DOHH2 (cell line): Measurements from ENCODE around the gene CEP350.

Source experiments
- CTCF ChIP-seq: fragments of 200-600 bp; sonication (generic); IDR thresholded peaks from one replicate; pipeline ENCODE4 v1.5.1; 2014; ENCODE audit warnings: antibody characterized with exemption, mild to moderate bottlenecking, low read depth, low read length; ENCODE audit not compliant: poor library complexity, severe bottlenecking
- EZH2phosphoT487 ChIP-seq: fragments of 200-600 bp; sonication (generic); IDR thresholded peaks from 2 replicates; pipeline ENCODE4 v1.6.1; 2017; ENCODE audit warnings: borderline replicate concordance, mild to moderate bottlenecking, antibody characterized with exemption, low read length, moderate library complexity, mixed read lengths

- TF ChIP-seq CTCF (no peak), EZH2phosphoT487 (no peak)
These were observed 128.6 kb downstream of the CEP350 start for GRCh38 chr1:180083164-180083563.
